ENCODE measurements around the gene SLC23A1.

DNA sequence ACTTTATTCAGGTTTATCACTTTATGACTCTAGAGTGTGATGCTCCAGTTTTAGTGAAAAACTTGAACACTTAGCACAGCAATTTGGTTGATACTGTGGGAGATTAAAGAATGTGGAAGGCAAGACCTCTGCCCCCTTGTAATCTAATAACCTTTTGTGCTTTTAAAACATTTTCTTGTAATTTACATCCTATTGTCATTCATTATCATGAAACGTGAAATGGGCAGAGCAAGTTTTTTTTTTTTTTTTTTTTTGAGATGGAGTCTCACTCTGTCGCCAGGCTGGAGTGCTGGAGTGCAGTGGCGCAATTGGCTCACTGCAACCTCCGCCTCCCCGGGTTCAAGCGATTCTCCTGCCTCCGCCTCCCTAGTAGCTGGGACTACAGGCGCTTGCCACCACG, 39.6 kb downstream of the SLC23A1 start:
- no peak for TF ChIP-seq TEAD4 (IDR thresholded peaks at IDR 0.05)
- no peak for TF ChIP-seq RAD21 (IDR thresholded peaks at IDR 0.05; ENCODE audit: low read depth)
- TF ChIP-seq REST (IDR thresholded peaks at IDR 0.05; ENCODE audit: low read depth): no peak
- TF ChIP-seq, protein P1, sequence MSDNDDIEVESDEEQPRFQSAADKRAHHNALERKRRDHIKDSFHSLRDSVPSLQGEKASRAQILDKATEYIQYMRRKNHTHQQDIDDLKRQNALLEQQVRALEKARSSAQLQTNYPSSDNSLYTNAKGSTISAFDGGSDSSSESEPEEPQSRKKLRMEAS (IDR thresholded peaks at IDR 0.05): no peak
- TF ChIP-seq TAF1 (IDR thresholded peaks at IDR 0.05; ENCODE audit: low read depth): no peak
- no peak for TF ChIP-seq CEBPB (IDR thresholded peaks at IDR 0.05)
- no peak for TF ChIP-seq YY1 (IDR thresholded peaks at IDR 0.05; ENCODE audit: low read depth)
- no peak for TF ChIP-seq FOXM1 (IDR thresholded peaks at IDR 0.05; ENCODE audit: borderline replicate concordance, low read depth)
- no peak for TF ChIP-seq NFIC (IDR thresholded peaks at IDR 0.05)
- no peak for TF ChIP-seq EGR1 (IDR thresholded peaks at IDR 0.05)
- TF ChIP-seq TCF12 (IDR thresholded peaks at IDR 0.05; ENCODE audit: low read depth): no peak

Data from Ishikawa (cell line).